ENCODE results near the gene DCT.
"Not testable (repeated sequence)": the region's sequence is repeated elsewhere in the genome, so short reads cannot be mapped to it uniquely, and the experiment has no call there.

The DCT gene

GRCh38 chr13:94479616-94480015, at the start of gene DCT:
Gene DCT, minus strand, starts transcription at chr13:94479682. Its CDS starts 427 bp downstream, at chr13:94479255.
- DNase-seq (ENCODE audit: low spot score) = no peak

GRCh38 chr13:94526956-94527355, 47.5 kb upstream of the DCT start:
- DNase-seq (ENCODE audit: low spot score) = not testable (repeated sequence)

- no peak for DNase-seq (ENCODE audit: low spot score)
These were observed 46.3 kb upstream of the DCT start for GRCh38 chr13:94525781-94526180.

- no peak for DNase-seq (ENCODE audit: low spot score)
These were observed 44.9 kb upstream of the DCT start for GRCh38 chr13:94524407-94524806.

- DNase-seq (ENCODE audit: low spot score) = no peak
These were observed 40.5 kb upstream of the DCT start for GRCh38 chr13:94520001-94520400.

GRCh38 chr13:94516456-94516855, 37.0 kb upstream of the DCT start:
- DNase-seq (ENCODE audit: low spot score) = no peak

- DNase-seq (ENCODE audit: low spot score) = no peak
These were observed 36.4 kb upstream of the DCT start for GRCh38 chr13:94515911-94516310.

- DNase-seq (ENCODE audit: low spot score) = no peak
These were observed 35.9 kb upstream of the DCT start for GRCh38 chr13:94515374-94515773.

GRCh38 chr13:94513026-94513425, 33.5 kb upstream of the DCT start:
- DNase-seq (ENCODE audit: low spot score) = no peak

- DNase-seq (ENCODE audit: low spot score) = no peak
These were observed 26.2 kb upstream of the DCT start for GRCh38 chr13:94505730-94506129.

- no peak for DNase-seq (ENCODE audit: low spot score)
These were observed 24.4 kb upstream of the DCT start for GRCh38 chr13:94503851-94504250.

- not testable (repeated sequence) for DNase-seq (ENCODE audit: low spot score)
These were observed 19.3 kb upstream of the DCT start for GRCh38 chr13:94498831-94499230.

- DNase-seq (ENCODE audit: low spot score) = no peak
These were observed 16.3 kb upstream of the DCT start for GRCh38 chr13:94495806-94496205.

GRCh38 chr13:94494026-94494425, 14.5 kb upstream of the DCT start:
- DNase-seq (ENCODE audit: low spot score) = no peak

GRCh38 chr13:94487043-94487442, 7.6 kb upstream of the DCT start:
- DNase-seq (ENCODE audit: low spot score) = no peak

- DNase-seq (ENCODE audit: low spot score) = no peak
These were observed 4.5 kb upstream of the DCT start for GRCh38 chr13:94483970-94484369.

GRCh38 chr13:94481941-94482340, 2.5 kb upstream of the DCT start:
- DNase-seq (ENCODE audit: low spot score) = peak; percentile 53

GRCh38 chr13:94480672-94481145, 1.2 kb upstream of the DCT start:
- no peak for DNase-seq (ENCODE audit: low spot score)

- no peak for DNase-seq (ENCODE audit: low spot score)
These were observed 569 bp downstream of the DCT start for GRCh38 chr13:94478913-94479312.

- DNase-seq (ENCODE audit: low spot score) = no peak
These were observed 9.4 kb downstream of the DCT start for GRCh38 chr13:94470126-94470525.

- no peak for DNase-seq (ENCODE audit: low spot score)
These were observed 14.7 kb downstream of the DCT start for GRCh38 chr13:94464771-94465170.

- DNase-seq (ENCODE audit: low spot score) = no peak
These were observed 16.8 kb downstream of the DCT start for GRCh38 chr13:94462670-94463069.

- DNase-seq (ENCODE audit: low spot score) = no peak
These were observed 20.4 kb downstream of the DCT start for GRCh38 chr13:94459116-94459515.

GRCh38 chr13:94455414-94455813, 24.1 kb downstream of the DCT start:
- DNase-seq (ENCODE audit: low spot score) = no peak

GRCh38 chr13:94454906-94455305, 24.6 kb downstream of the DCT start:
- no peak for DNase-seq (ENCODE audit: low spot score)

Data from SW480 (cell line).